ENCODE data around the gene SPDYE18.
"Not testable (repeated sequence)": the region's sequence is repeated elsewhere in the genome, so short reads cannot be mapped to it uniquely, and the experiment has no call there.

DNA sequence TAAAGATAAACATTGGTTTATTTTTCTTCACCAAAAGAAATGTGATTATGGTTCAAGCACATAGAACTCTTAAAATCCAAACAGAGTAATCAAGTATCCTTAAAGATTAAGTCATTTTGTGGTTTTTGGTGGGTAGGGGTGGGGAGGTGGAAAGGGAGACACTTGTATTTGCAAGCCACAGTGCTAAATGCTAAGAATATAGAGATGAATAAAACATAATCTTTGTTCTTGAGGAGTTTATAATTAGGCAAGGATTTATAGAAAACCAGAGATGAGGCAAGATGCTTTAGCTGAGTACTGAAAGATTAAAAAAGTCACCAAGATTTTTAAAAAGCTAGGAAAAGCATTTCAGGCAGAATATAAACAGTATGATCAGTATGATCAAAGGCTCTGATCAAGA is 40.3 kb upstream of the SPDYE18 start:
- TF ChIP-seq, protein P1, sequence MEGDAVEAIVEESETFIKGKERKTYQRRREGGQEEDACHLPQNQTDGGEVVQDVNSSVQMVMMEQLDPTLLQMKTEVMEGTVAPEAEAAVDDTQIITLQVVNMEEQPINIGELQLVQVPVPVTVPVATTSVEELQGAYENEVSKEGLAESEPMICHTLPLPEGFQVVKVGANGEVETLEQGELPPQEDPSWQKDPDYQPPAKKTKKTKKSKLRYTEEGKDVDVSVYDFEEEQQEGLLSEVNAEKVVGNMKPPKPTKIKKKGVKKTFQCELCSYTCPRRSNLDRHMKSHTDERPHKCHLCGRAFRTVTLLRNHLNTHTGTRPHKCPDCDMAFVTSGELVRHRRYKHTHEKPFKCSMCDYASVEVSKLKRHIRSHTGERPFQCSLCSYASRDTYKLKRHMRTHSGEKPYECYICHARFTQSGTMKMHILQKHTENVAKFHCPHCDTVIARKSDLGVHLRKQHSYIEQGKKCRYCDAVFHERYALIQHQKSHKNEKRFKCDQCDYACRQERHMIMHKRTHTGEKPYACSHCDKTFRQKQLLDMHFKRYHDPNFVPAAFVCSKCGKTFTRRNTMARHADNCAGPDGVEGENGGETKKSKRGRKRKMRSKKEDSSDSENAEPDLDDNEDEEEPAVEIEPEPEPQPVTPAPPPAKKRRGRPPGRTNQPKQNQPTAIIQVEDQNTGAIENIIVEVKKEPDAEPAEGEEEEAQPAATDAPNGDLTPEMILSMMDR (IDR thresholded peaks at IDR 0.05; ENCODE audit: low read length): not testable (repeated sequence)
- not testable (repeated sequence) for TF ChIP-seq EZH2 (optimal IDR thresholded peaks at IDR 0.05; ENCODE audit: low read depth, low read length)
